H9 (cell line): ENCODE results near the gene TGM2. TPM values are rescaled to one million over a fixed set of nuclear protein-coding genes. Genes with fewer than 3 reads are reported as not detected.

Source experiments
- DNase-seq: peaks from one replicate; pipeline ENCODE4 v3.0.0-alpha.2; 2017
- H2AFZ ChIP-seq: one replicate; pipeline ENCODE4 v1.6.1; 2013; ENCODE audit warnings: mild to moderate bottlenecking, low read length, control low read depth, moderate library complexity
- H2AK5ac ChIP-seq: 2 replicates; pipeline ENCODE4 v1.6.1; 2013; ENCODE audit warnings: low read length, control low read depth, mixed read lengths; ENCODE audit not compliant: insufficient read length
- H2BK120ac ChIP-seq: one replicate; pipeline ENCODE4 v1.6.1; 2013; ENCODE audit warnings: low read depth, mild to moderate bottlenecking, low read length, control low read depth, inconsistent platforms; ENCODE audit not compliant: poor library complexity, severe bottlenecking
- H2BK12ac ChIP-seq: 2 replicates; pipeline ENCODE4 v1.6.1; 2013; ENCODE audit warnings: low read length, control low read depth, mixed read lengths, low read depth; ENCODE audit not compliant: insufficient read length
- H2BK15ac ChIP-seq: 2 replicates; pipeline ENCODE4 v1.6.1; 2013; ENCODE audit warnings: low read depth, low read length, control low read depth
- H2BK20ac ChIP-seq: one replicate; pipeline ENCODE4 v1.6.1; 2013; ENCODE audit warnings: low read depth, mild to moderate bottlenecking, low read length, control low read depth, inconsistent platforms; ENCODE audit not compliant: poor library complexity, severe bottlenecking
- H2BK5ac ChIP-seq: 2 replicates; pipeline ENCODE4 v1.6.1; 2013; ENCODE audit warnings: low read length, control low read depth, mixed read lengths; ENCODE audit not compliant: insufficient read length
- H3K14ac ChIP-seq: 2 replicates; pipeline ENCODE4 v1.6.1; 2013; ENCODE audit warnings: low read length, control low read depth; ENCODE audit not compliant: insufficient read depth
- H3K18ac ChIP-seq: 2 replicates; pipeline ENCODE4 v1.6.1; 2013; ENCODE audit warnings: low read depth, mild to moderate bottlenecking, mixed read lengths, low read length, control low read depth; ENCODE audit not compliant: insufficient read length
- H3K23ac ChIP-seq: 2 replicates; pipeline ENCODE4 v1.6.1; 2013; ENCODE audit warnings: low read length, control low read depth, mixed read lengths, low read depth; ENCODE audit not compliant: insufficient read length
- H3K23me2 ChIP-seq: 2 replicates; pipeline ENCODE4 v1.6.1; 2013; ENCODE audit warnings: low read depth, mild to moderate bottlenecking, mixed read lengths, low read length, control low read depth; ENCODE audit not compliant: insufficient read length, poor library complexity, severe bottlenecking
- H3K27ac ChIP-seq: 2 replicates; pipeline ENCODE4 v1.5.1; 2013; ENCODE audit warnings: low read length, control low read depth, mixed read lengths, low read depth; ENCODE audit not compliant: insufficient read length
- H3K27me3 ChIP-seq: 2 replicates; pipeline ENCODE4 v1.6.1; 2013; ENCODE audit warnings: low read length, control low read depth, inconsistent platforms; ENCODE audit not compliant: insufficient read depth
- H3K4ac ChIP-seq: 2 replicates; pipeline ENCODE4 v1.6.1; 2013; ENCODE audit warnings: low read depth, mild to moderate bottlenecking, control low read depth, inconsistent platforms, low read length, moderate library complexity
- H3K4me1 ChIP-seq: 2 replicates; pipeline ENCODE4 v1.6.1; 2013; ENCODE audit warnings: low read length, control low read depth, inconsistent platforms; ENCODE audit not compliant: insufficient read depth
- H3K4me2 ChIP-seq: 2 replicates; pipeline ENCODE4 v1.6.1; 2013; ENCODE audit warnings: low read length, control low read depth, mixed read lengths; ENCODE audit not compliant: insufficient read length, insufficient read depth
- H3K56ac ChIP-seq: 2 replicates; pipeline ENCODE4 v1.6.1; 2013; ENCODE audit warnings: low read depth, mild to moderate bottlenecking, mixed read lengths, low read length, control low read depth; ENCODE audit not compliant: insufficient read length
- H3K79me1 ChIP-seq: 2 replicates; pipeline ENCODE4 v1.6.1; 2013; ENCODE audit warnings: low read depth, mild to moderate bottlenecking, moderate library complexity, low read length, control low read depth, inconsistent platforms; ENCODE audit not compliant: insufficient read depth, poor library complexity, severe bottlenecking
- H3K79me2 ChIP-seq: 2 replicates; pipeline ENCODE4 v1.6.1; 2013; ENCODE audit warnings: low read length, control low read depth, inconsistent platforms; ENCODE audit not compliant: insufficient read depth
- H3K9ac ChIP-seq: 2 replicates; pipeline ENCODE4 v1.6.1; 2013; ENCODE audit warnings: low read length, control low read depth, mixed read lengths; ENCODE audit not compliant: insufficient read length; ENCODE audit errors: extremely low read depth
- H3K9me3 ChIP-seq: one replicate; pipeline ENCODE4 v1.6.1; 2013; ENCODE audit warnings: low read depth, low read length, inconsistent platforms; ENCODE audit not compliant: control insufficient read depth
- H3T11ph ChIP-seq: one replicate; pipeline ENCODE4 v1.6.1; 2013; ENCODE audit warnings: mild to moderate bottlenecking, low read length, control low read depth, inconsistent platforms
- H4K20me1 ChIP-seq: one replicate; pipeline ENCODE4 v1.6.1; 2013; ENCODE audit not compliant: control insufficient read depth, insufficient read length, insufficient read depth
- H4K5ac ChIP-seq: 2 replicates; pipeline ENCODE4 v1.6.1; 2013; ENCODE audit warnings: low read depth, mild to moderate bottlenecking, mixed read lengths, low read length, control low read depth; ENCODE audit not compliant: insufficient read length
- H4K8ac ChIP-seq: replicated peaks from 2 replicates; pipeline ENCODE4 v1.6.1; 2013; ENCODE audit warnings: low read length, control low read depth, mixed read lengths, low read depth; ENCODE audit not compliant: insufficient read length
- H4K91ac ChIP-seq: 2 replicates; pipeline ENCODE4 v1.6.1; 2013; ENCODE audit warnings: low read depth, mild to moderate bottlenecking, moderate library complexity, mixed read lengths, low read length, control low read depth; ENCODE audit not compliant: insufficient read length
- H3K27ac Mint-ChIP-seq, 3 experiments: 2 replicates in 2 of 3; 3 replicates in 1 of 3; pipeline ENCODE4 v1.8.0; 2020 to 2021; ENCODE audit warnings: mixed read lengths in 3 of 3, mild to moderate bottlenecking in 1 of 3, moderate library complexity in 1 of 3
- H3K27me3 Mint-ChIP-seq: 2 replicates; pipeline ENCODE4 v1.8.0; 2021; ENCODE audit warnings: low read depth, mild to moderate bottlenecking, moderate library complexity, mixed read lengths
- H3K36me3 Mint-ChIP-seq, 3 experiments: 2 replicates in 2 of 3; 3 replicates in 1 of 3; pipeline ENCODE4 v1.8.0; 2020 to 2021; ENCODE audit warnings: low read depth in 3 of 3, mixed read lengths in 3 of 3; ENCODE audit not compliant: insufficient read depth in 1 of 3
- H3K4me1 Mint-ChIP-seq, 2 experiments: 2 replicates each; pipeline ENCODE4 v1.8.0; 2020; ENCODE audit warnings: mixed read lengths in 2 of 2
- H3K4me3 Mint-ChIP-seq, 2 experiments: 2 replicates in 1 of 2; 3 replicates in 1 of 2; pipeline ENCODE4 v1.8.0; 2020 to 2021; ENCODE audit warnings: mild to moderate bottlenecking in 2 of 2, mixed read lengths in 2 of 2, moderate library complexity in 1 of 2
- H3K9me3 Mint-ChIP-seq, 2 experiments: 2 replicates in 1 of 2; 3 replicates in 1 of 2; pipeline ENCODE4 v1.8.0; 2020; ENCODE audit warnings: mild to moderate bottlenecking in 2 of 2, mixed read lengths in 2 of 2, moderate library complexity in 1 of 2
- WGBS: extraction: QIAGEN DNeasy Blood & Tissue Kit; methylation state at CpG from one replicate; pipeline ENCODE4 v1.1.7; 2013; ENCODE audit warnings: missing lambda C conversion rate, low lambda C conversion rate, mixed read lengths; ENCODE audit not compliant: insufficient read length; ENCODE audit errors: extremely low coverage; 5-methylcytosine and 5-hydroxymethylcytosine counted together
- total RNA-seq: library from RNA; stranded (reverse); gene quantifications from 2 replicates; pipeline ENCODE4 v1.2.1, GENCODE V29; 2021
- TF ChIP-seq, protein P1 (sequence below): fragments of 200-600 bp; sonication (generic); conservative IDR thresholded peaks from 3 replicates; pipeline ENCODE4 v1.8.0; 2021; ENCODE audit warnings: antibody characterized with exemption, mild to moderate bottlenecking

The TGM2 gene
- total RNA-seq, 1 experiment from 2014 or later, result 1.1 TPM

GRCh38 chr20:38212806-38213606, 47.9 kb upstream of the TGM2 start:
- H2BK5ac ChIP-seq, result no peak overlapping the region
- H3K4me1 Mint-ChIP-seq, result peaks cover 5% of the 10 kb centered on the region in 2 experiments; a peak in 3 of 4 replicates

More at GRCh38 chr20:38212806-38213606, 47.9 kb upstream of the TGM2 start:
- Histone ChIP-seq H3K23ac (no peak overlapping the region), H3K79me2 (no peaks in the 10 kb centered on the region), H2BK12ac (no peak overlapping the region), H3K56ac (no peak overlapping the region), H3K4ac (no peak overlapping the region), H4K5ac (no peak overlapping the region), H3K27me3 (no peaks in the 10 kb centered on the region), H3K9ac (no peak overlapping the region), H3K14ac (no peak overlapping the region), H4K8ac (no peak overlapping the region), H2BK20ac (no peak overlapping the region), H3K4me2 (no peak overlapping the region), H2AK5ac (no peak overlapping the region), H3K18ac (no peak overlapping the region), H3K4me1 (no peaks in the 10 kb centered on the region), H3T11ph (no peak overlapping the region), H3K27ac (no peak overlapping the region), H2AFZ (no peak overlapping the region), H4K20me1 (no peaks in the 10 kb centered on the region), H4K91ac (no peak overlapping the region), H2BK15ac (no peak overlapping the region), H2BK120ac (no peak overlapping the region), H3K9me3 (no peaks in the 10 kb centered on the region), H3K79me1 (no peaks in the 10 kb centered on the region), H3K23me2 (no peaks in the 10 kb centered on the region)
- Mint-ChIP-seq H3K9me3 (no peaks in the 10 kb centered on the region), H3K27ac (no peak overlapping the region), H3K36me3 (no peaks in the 10 kb centered on the region), H3K4me3 (no peak overlapping the region), H3K27me3 (peaks cover 5% of the 10 kb centered on the region)
- no peak for DNase-seq
- WGBS, result no CpG with 5 or more reads among the region's 18 CpGs
- TF ChIP-seq, protein P1, sequence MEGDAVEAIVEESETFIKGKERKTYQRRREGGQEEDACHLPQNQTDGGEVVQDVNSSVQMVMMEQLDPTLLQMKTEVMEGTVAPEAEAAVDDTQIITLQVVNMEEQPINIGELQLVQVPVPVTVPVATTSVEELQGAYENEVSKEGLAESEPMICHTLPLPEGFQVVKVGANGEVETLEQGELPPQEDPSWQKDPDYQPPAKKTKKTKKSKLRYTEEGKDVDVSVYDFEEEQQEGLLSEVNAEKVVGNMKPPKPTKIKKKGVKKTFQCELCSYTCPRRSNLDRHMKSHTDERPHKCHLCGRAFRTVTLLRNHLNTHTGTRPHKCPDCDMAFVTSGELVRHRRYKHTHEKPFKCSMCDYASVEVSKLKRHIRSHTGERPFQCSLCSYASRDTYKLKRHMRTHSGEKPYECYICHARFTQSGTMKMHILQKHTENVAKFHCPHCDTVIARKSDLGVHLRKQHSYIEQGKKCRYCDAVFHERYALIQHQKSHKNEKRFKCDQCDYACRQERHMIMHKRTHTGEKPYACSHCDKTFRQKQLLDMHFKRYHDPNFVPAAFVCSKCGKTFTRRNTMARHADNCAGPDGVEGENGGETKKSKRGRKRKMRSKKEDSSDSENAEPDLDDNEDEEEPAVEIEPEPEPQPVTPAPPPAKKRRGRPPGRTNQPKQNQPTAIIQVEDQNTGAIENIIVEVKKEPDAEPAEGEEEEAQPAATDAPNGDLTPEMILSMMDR, result no peak
